Muscle of arm (tissue), 12 donors: ENCODE data around the gene IGFALS. TPM values are rescaled to one million over a fixed set of nuclear protein-coding genes. Genes with fewer than 3 reads are reported as not detected.

ENCODE experiments used
- DNase-seq: peaks from one replicate; pipeline ENCODE4 v3.0.0-alpha.2; 2013
- polyA plus RNA-seq, 12 donors: library from polyadenylated mRNA; unstranded; fragments of 120-200 nt; gene quantifications; one replicate each; pipeline ENCODE4 v1.2.1, GENCODE V29; 2013; ENCODE audit not compliant: insufficient read length in 12 of 12

The IGFALS gene
- polyA plus RNA-seq, 12 donors = 0.10 to 0.87 (median 0.21) TPM; not detected in 2

DNA sequence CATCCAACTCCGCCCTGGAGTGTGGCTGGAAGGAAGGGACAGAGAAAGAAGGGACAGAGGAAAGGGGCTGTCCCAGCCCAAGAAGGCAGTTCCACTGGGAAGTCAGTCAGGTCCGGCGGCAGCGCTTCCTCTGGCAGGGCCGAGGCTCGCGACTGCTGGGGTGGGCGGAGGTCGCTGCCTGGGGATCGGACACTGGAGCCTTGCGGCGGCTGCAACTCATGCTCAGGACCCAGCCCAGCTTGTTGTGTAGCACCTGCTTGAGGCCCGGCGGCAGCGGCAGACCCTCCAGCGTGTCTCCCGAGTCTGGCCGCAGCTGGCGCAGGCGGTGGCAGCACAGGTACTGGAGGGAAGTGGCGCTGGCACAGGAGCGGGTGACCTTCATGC lies 16.5 kb downstream of the IGFALS start:
- DNase-seq = no peak

DNA sequence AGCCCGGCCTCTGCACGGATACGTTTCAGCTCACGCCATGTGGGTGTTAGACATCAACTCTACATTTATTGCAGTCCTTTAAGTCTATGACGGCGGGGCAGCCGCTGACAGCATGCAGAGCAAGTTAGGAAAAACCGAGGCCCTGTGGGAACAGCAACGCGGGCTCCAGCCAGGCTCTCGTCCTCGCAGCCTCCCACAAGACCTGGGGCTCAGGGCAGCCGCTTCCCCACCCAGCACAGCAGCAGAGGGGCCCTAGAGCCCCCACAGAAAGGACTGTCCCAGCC lies 16.9 kb downstream of the IGFALS start:
- no peak for DNase-seq

DNA sequence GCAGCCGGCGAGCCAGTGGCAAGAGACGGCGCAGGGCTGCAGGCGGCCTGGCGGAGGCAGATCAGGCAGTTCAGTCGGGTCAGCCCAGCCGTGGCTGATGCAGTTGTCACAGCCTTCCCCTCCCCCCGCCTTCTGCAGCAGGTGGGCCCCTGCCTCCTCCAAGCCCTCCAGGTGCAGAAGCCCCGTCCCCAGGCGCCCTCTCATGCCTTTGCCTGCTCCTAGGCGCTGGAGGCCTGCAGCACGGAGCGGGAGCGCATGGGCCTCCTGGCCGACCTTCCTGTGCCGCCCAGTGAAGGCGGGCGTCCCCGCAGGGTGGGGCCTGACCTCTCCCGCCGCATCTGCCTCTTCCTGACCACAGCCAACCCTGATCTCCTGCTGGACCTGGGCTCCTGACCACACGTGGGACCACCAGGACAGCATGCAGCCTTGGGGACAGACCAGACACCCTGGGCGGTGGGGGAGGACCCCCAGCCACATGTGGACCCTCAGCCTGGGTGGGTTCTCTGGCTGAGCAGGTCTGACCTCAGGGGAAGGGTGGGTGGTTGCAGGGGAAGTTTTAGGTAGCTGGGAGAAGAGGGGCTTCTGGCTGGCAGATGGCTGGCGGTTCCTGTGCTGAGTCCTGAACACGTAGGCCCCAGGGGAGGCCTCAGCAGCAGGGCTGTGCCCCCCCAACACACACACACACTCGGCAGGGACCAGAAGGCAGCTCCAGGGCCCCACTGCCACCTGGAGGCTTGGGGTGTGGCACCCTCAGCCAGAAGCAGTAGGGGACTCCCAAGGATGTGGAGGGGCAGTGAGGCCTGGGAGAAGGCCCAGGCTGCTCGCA lies 17.4 kb downstream of the IGFALS start:
- DNase-seq = no peak

DNA sequence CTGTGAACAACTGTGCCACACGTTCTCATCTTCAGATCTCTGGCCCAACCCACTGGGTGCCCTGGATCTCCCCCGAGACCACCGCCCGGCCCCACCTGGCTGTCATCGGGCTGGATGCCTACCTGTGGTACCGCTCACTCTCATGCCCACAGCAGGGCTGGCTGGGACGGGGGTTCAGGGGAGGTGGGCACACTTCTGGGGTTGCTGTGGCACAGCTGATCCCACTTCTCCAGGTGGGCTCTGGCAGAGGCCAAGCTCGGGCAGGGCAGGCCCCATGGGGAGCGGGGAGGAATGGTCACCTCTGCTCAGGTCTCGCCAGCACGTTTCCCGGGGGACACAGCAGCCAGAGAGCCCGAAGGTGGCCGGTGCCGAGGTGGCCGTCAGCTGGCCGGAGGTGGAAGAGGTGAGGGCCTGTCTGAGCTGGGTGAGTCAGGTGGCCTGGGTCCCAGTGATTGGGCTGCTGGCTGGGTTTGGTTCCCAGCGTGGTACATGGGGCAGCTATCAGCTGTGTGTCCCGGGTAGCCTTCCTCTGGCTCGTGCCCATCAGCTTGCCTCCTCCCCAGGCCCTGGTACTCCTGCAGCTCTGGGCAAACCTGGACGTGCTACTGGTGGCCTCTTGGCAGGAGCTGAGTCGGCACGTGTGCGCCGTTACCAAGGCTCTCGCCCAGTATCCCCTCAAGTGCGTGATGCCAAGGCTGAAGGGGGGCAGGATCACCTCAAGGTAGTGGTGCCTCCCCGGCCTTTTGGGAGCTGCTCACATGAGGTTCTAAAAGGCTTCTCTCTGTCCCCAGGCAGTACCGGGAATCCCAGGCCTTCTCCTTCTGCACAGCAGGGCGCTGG lies 18.3 kb downstream of the IGFALS start:
- DNase-seq = no peak

- DNase-seq = no peak
Observed at GRCh38 chr16:1774448-1774780, 19.1 kb downstream of the IGFALS start.

GRCh38 chr16:1773703-1774447 lies 19.6 kb downstream of the IGFALS start:
- DNase-seq = no peak

DNA sequence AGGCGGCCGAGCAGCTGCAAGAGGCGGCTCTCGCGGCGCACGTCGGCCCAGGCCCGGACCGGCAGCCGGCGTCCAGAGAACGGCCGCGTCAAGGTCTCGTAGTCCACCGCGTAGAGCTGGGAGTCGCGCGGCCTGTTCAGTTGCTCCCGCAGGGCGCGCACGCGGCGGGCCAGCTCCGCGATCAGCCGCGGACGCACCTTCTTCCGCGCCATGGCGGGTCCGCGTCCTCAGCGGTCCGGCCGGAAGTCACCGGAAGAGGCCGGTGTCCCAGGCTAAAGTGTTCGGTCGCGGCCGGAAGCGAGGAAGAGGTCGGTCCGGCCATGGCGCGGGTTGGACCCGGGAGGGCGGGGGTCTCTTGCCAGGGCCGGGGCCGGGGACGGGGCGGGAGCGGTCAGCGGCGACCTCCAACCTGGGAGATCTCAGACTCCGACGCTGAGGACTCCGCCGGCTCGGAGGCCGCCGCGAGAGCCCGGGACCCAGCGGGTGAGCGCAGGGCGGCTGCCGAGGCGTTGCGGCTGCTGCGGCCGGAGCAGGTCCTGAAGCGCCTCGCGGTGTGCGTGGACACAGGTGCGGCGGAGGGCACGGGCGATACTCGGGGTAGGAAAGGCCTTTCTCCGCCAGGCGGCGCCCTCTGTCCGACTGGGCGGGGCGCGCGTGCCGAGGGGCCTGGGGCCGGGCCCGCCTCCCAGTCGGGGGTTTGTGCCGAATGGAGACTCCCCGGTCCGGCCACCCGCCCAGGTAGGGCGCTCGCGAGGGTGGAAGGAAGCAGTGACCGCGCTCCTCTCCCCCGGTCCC lies 20.4 kb downstream of the IGFALS start, which contains the start of gene MRPS34:
TSS of gene MRPS34 (minus strand) at position 227 of the 795 bp plus-strand sequence. CDS start at position 212, 15 bp downstream.
- peak; percentile 87 for DNase-seq

DNA sequence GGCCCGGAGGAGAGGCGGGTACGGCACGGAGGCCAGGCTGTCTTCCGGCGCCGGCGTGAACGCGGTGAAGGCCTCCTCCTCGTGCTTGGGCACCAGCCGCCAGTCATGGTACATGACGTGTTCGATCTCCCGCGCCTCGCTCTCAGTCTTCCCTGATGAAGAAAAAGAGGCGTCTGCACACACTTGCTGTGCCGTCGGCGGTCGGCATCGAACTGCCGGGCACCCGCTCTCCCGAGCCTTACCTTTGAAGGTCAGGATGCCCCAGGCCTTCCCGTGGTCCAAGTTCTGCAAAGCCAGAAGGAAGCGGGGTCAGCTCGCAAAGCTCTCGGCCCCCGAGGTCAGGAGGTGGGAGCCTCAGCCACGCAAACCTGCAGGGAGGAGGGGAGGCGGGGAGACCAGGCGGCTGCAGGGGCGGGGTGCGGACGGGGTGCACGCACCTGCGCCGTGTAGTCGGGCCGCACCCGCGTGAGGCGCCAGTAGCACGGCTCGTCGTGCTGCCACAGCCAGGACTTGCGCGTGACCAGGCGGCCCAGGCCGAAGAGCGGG lies 21.1 kb downstream of the IGFALS start, which contains the start of gene EME2:
TSS of gene EME2 (plus strand) at position 449 of the 546 bp plus-strand sequence. CDS start 418 bp downstream, outside the sequence.
- no peak for DNase-seq

DNA sequence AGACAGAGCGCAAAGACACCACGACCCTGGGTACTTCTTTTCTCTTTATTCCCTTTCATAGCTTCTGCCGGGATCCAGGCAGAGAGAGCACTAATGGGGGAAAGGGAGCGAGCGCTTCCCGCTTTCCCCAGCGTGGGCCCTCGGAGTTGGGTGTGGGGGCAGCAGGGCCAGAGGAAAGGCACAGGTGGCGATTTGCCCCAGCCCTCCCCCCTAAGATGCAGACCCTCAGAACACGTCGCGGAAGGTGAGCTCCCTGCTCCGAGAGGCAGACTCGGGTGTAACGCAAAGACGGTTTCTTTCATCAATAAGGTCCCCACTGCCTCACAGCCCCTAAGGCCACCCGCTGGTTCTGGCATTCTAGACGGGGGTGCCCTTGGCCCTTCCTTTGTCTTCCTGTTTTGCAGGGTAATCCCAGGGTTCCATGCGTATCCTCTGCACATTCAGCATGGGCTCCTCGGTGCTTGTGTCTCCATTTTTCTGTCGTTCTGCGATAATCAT lies 21.6 kb downstream of the IGFALS start:
- no peak for DNase-seq

- DNase-seq = peak; percentile 74
Observed at GRCh38 chr16:1771188-1771863, 22.2 kb downstream of the IGFALS start, which contains the start of gene NME3. NME3 (minus strand) TSS chr16:1771543; CDS start chr16:1771534, 9 bp downstream.

DNA sequence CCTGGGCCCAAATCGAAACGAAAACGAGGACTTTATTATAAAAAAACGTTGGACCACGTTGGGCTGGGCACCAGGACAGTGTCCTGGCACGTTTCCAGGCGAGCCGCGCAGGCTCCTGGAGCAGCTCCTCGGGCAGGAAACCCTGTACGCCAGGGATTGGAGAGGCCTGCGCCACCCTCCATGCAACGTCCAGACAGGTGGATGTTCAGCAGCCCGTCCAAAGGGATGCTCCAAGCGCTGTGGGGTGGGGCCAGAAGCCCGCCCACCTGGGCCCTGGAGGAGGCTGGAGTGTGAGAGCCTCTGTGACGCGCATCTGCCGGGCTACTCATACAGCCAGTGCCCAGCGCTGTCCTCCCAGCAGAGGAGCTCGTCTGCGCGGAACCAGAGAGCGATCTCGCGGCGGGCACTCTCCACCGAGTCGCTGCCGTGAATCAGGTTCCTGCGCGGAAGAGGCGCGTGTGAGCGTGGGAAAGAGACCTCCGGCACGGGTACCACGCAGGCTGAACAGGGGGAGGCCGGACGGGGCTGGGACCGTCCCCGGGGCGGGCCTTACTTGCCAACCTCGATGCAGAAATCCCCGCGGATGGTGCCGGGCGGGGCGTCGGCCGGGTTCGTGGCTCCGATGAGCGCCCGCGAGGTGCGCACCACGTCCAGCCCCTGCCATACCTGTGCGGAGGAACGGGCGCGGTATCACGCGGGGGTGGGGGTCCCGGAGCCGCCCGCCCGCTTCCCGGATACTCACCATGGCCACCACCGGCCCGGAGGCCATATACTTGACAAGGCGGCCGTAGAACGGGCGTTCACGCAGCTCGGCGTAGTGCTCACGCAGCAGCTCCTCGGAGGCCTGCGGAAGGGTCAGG lies 22.9 kb downstream of the IGFALS start:
- DNase-seq = no peak

- DNase-seq = no peak
Observed at GRCh38 chr16:1769402-1770300, 23.9 kb downstream of the IGFALS start.

DNA sequence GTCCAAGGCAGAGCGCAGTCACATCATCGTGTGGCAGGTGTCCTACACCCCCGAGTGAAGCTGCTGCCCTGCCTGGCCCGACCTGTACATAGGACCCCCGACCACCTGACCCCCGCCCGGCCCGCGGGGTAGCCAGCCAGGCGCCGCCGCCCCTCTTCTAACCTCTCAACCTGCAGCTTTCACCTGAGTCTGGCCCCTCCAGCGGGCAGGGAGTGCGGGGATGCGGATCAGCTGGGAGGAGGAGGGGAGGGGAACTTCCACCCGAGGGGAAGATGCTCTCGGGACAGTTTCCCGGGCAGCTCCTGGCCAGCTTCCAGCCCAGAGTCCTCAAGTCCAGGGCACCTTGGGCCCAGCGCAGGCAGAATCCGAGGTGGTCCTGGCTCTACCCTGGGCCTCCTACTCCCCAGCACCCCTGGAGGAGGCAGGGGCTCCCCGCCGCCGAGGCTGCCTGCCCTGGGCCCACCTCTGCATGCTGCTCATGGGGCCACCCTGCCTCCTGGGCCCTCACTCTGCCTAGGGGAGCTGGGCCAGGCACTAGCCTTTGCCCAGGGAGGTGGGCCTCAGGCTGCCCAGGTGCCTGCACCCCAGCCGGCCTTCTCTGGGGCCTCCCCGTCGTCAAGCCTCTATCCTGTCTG lies 24.6 kb downstream of the IGFALS start:
- DNase-seq = no peak

GRCh38 chr16:1768061-1768766 lies 25.3 kb downstream of the IGFALS start:
- no peak for DNase-seq

- no peak for DNase-seq
Observed at GRCh38 chr16:1767116-1767994, 26.1 kb downstream of the IGFALS start.

GRCh38 chr16:1766701-1767100 lies 26.8 kb downstream of the IGFALS start:
- no peak for DNase-seq
